HEK293 (cell line): ENCODE measurements around the gene NR1H3.

Experiments used
- CTCF ChIA-PET: fragments of 350-600 bp; formaldehyde crosslinking; extraction: SDS; loops from one replicate; lab custom pipeline; 2021; ENCODE audit warnings: antibody characterized with exemption; lab: Yijun Ruan, JAX
- POLR2A ChIA-PET: fragments of 300-600 bp; formaldehyde crosslinking; extraction: SDS; loops from one replicate; lab custom pipeline; 2020; ENCODE audit warnings: antibody characterized with exemption, inconsistent platforms; lab: Yijun Ruan, JAX
- H3K27ac ChIP-seq: fragments of 200-500 bp; sonication (Bioruptor generic); 2 replicates; pipeline ENCODE4 v1.5.1; 2014; ENCODE audit warnings: low read depth, low read length, control low read depth, inconsistent platforms; ENCODE audit errors: extremely low read depth
- H3K36me3 ChIP-seq, 2 experiments: fragments of 200-500 bp in 1 of 2; sonication (Bioruptor generic) in 1 of 2; 1 replicate in 1 of 2; 2 replicates in 1 of 2; pipeline ENCODE4 v1.5.1; 2014 to 2017; ENCODE audit warnings: inconsistent platforms in 2 of 2, low read length in 2 of 2; ENCODE audit not compliant: control insufficient read depth in 2 of 2, insufficient read depth in 1 of 2
- H3K4me1 ChIP-seq: fragments of 200-500 bp; sonication (Bioruptor generic); 2 replicates; pipeline ENCODE4 v1.5.1; 2014; ENCODE audit warnings: mild to moderate bottlenecking, low read length, inconsistent platforms; ENCODE audit not compliant: control insufficient read depth, insufficient read depth
- H3K4me3 ChIP-seq: 2 replicates; pipeline ENCODE4 v1.5.1; 2011; ENCODE audit warnings: low read depth, mild to moderate bottlenecking, control low read depth, low read length, moderate library complexity
- H3K9me3 ChIP-seq: fragments of 200-500 bp; sonication (Bioruptor generic); 2 replicates; pipeline ENCODE4 v1.5.1; 2014; ENCODE audit warnings: low read depth, low read length, inconsistent platforms; ENCODE audit not compliant: control insufficient read depth, insufficient read depth
- EGR2 ChIP-seq: fragments of 450-650 bp; formaldehyde crosslinking; IDR thresholded peaks from 2 replicates; pipeline ENCODE4 v1.5.1; 2016; ENCODE audit warnings: low read depth, missing biosample characterization, missing genetic modification characterization
- GLIS2 ChIP-seq: fragments of 450-650 bp; formaldehyde crosslinking; IDR thresholded peaks from 2 replicates; pipeline ENCODE4 v1.5.1; 2016; ENCODE audit warnings: missing biosample characterization, missing genetic modification characterization
- KLF7 ChIP-seq: fragments of 450-650 bp; formaldehyde crosslinking; IDR thresholded peaks from 2 replicates; pipeline ENCODE4 v1.5.1; 2016; ENCODE audit warnings: missing biosample characterization, missing genetic modification characterization, borderline replicate concordance
- PRDM1 ChIP-seq: fragments of 450-650 bp; formaldehyde crosslinking; IDR thresholded peaks from 2 replicates; pipeline ENCODE4; 2016; ENCODE audit warnings: missing biosample characterization, missing genetic modification characterization
- PRDM4 ChIP-seq: fragments of 450-650 bp; formaldehyde crosslinking; IDR thresholded peaks from 2 replicates; pipeline ENCODE4 v1.5.1; 2017; ENCODE audit warnings: missing biosample characterization, missing genetic modification characterization
- RBAK ChIP-seq: fragments of 450-650 bp; formaldehyde crosslinking; IDR thresholded peaks from 2 replicates; pipeline ENCODE4 v1.5.1; 2016; ENCODE audit warnings: missing biosample characterization, missing genetic modification characterization
- REST ChIP-seq: fragments of 450-650 bp; formaldehyde crosslinking; IDR thresholded peaks from 2 replicates; pipeline ENCODE4 v1.5.1; 2016; ENCODE audit warnings: missing biosample characterization, missing genetic modification characterization
- SALL2 ChIP-seq: fragments of 450-650 bp; formaldehyde crosslinking; IDR thresholded peaks from 2 replicates; pipeline ENCODE4 v1.5.0; 2017; ENCODE audit warnings: missing biosample characterization, mild to moderate bottlenecking, missing genetic modification characterization, borderline replicate concordance
- SETDB1 ChIP-seq: IDR thresholded peaks from one replicate; pipeline ENCODE4 v1.6.1; 2017; ENCODE audit warnings: mild to moderate bottlenecking, low read length, moderate library complexity, mixed read lengths; ENCODE audit not compliant: insufficient read length
- TCF7L2 ChIP-seq: IDR thresholded peaks from 2 replicates; pipeline ENCODE4 v1.6.1; 2011; ENCODE audit warnings: low read depth, mild to moderate bottlenecking, inconsistent platforms, low read length, moderate library complexity, borderline replicate concordance
- WT1 ChIP-seq: fragments of 450-650 bp; formaldehyde crosslinking; IDR thresholded peaks from 2 replicates; pipeline ENCODE4 v1.5.1; 2016; ENCODE audit warnings: missing biosample characterization, missing genetic modification characterization
- YY1 ChIP-seq: fragments of 450-650 bp; formaldehyde crosslinking; IDR thresholded peaks from 2 replicates; pipeline ENCODE4 v1.5.1; 2018; ENCODE audit warnings: missing biosample characterization, missing genetic modification characterization
- YY2 ChIP-seq: fragments of 450-650 bp; formaldehyde crosslinking; IDR thresholded peaks from 2 replicates; pipeline ENCODE4 v1.5.1; 2016; ENCODE audit warnings: missing biosample characterization, missing genetic modification characterization
- ZBTB7A ChIP-seq: fragments of 450-650 bp; formaldehyde crosslinking; IDR thresholded peaks from 2 replicates; pipeline ENCODE4 v1.5.1; 2016; ENCODE audit warnings: low read depth, missing biosample characterization, missing genetic modification characterization
- ZNF10 ChIP-seq: fragments of 450-650 bp; formaldehyde crosslinking; IDR thresholded peaks from 2 replicates; pipeline ENCODE4 v1.5.1; 2017; ENCODE audit warnings: missing biosample characterization, missing genetic modification characterization
- ZNF140 ChIP-seq: fragments of 450-650 bp; formaldehyde crosslinking; IDR thresholded peaks from 2 replicates; pipeline ENCODE4 v1.5.1; 2016; ENCODE audit warnings: missing biosample characterization, missing genetic modification characterization
- ZNF2 ChIP-seq: fragments of 450-650 bp; formaldehyde crosslinking; IDR thresholded peaks from 2 replicates; pipeline ENCODE4 v1.5.1; 2016; ENCODE audit warnings: missing biosample characterization, missing genetic modification characterization
- ZNF324 ChIP-seq: fragments of 450-650 bp; formaldehyde crosslinking; IDR thresholded peaks from 2 replicates; pipeline ENCODE4 v1.5.1; 2016; ENCODE audit warnings: missing biosample characterization, missing genetic modification characterization
- ZNF426 ChIP-seq: fragments of 450-650 bp; formaldehyde crosslinking; IDR thresholded peaks from 2 replicates; pipeline ENCODE4 v1.5.1; 2017; ENCODE audit warnings: missing biosample characterization, missing genetic modification characterization, mild to moderate bottlenecking, inconsistent platforms, moderate library complexity
- ZNF596 ChIP-seq: fragments of 450-650 bp; IDR thresholded peaks from 2 replicates; pipeline ENCODE4 v1.5.0; 2018; ENCODE audit warnings: missing biosample characterization, mild to moderate bottlenecking, missing genetic modification characterization, moderate library complexity
- ZNF624 ChIP-seq: fragments of 450-650 bp; formaldehyde crosslinking; IDR thresholded peaks from 2 replicates; pipeline ENCODE4 v1.5.1; 2017; ENCODE audit warnings: missing biosample characterization, missing genetic modification characterization
- ZNF658 ChIP-seq: fragments of 450-650 bp; formaldehyde crosslinking; IDR thresholded peaks from 2 replicates; pipeline ENCODE4; 2016; ENCODE audit warnings: missing biosample characterization, missing genetic modification characterization
- ZNF701 ChIP-seq: fragments of 450-650 bp; formaldehyde crosslinking; IDR thresholded peaks from 2 replicates; pipeline ENCODE4 v1.5.1; 2016; ENCODE audit warnings: missing biosample characterization, missing genetic modification characterization
- ZSCAN23 ChIP-seq: fragments of 450-650 bp; formaldehyde crosslinking; IDR thresholded peaks from 2 replicates; pipeline ENCODE4 v1.5.1; 2016; ENCODE audit warnings: missing biosample characterization, missing genetic modification characterization

NR1H3 gene

GRCh38 chr11:47229161-47229560 is 28.6 kb upstream of the NR1H3 start (continued):
- TF ChIP-seq REST (tag by site-specific recombination) (no peak), KLF7 (tag by site-specific recombination) (no peak), SETDB1 (no peak), ZNF2 (tag by site-specific recombination) (no peak), YY2 (tag by site-specific recombination) (no peak)

GRCh38 chr11:47233051-47233450 is 24.7 kb upstream of the NR1H3 start:
- CTCF ChIA-PET: interaction anchor here (0.6 to 1.0 kb wide), 4 partner anchors 12 to 122 kb away, joined by 3 to 4 read pairs (median 4); partner anchors contain the start of gene DDB2
- TF ChIP-seq PRDM4 (no peak), ZBTB7A (tag by site-specific recombination) (no peak), EGR2 (tag by site-specific recombination) (no peak), GLIS2 (tag by site-specific recombination) (no peak), SALL2 (no peak), RBAK (tag by site-specific recombination) (no peak), WT1 (no peak), PRDM1 (tag by site-specific recombination) (no peak), TCF7L2 (no peak), ZNF10 (no peak), ZNF658 (tag by site-specific recombination) (no peak), ZNF324 (tag by site-specific recombination) (no peak), ZSCAN23 (tag by site-specific recombination) (no peak), ZNF426 (tag by site-specific recombination) (no peak), ZNF624 (tag by site-specific recombination) (no peak), ZNF701 (no peak), YY1 (tag by site-specific recombination) (no peak), ZNF596 (tag by site-specific recombination) (no peak), ZNF140 (no peak)
- POLR2A ChIA-PET: interaction anchor here (0.7 to 6.8 kb wide), 5 partner anchors 9 to 19 kb away, joined by 3 to 61 read pairs (median 5); partner anchors contain the start of gene ACP2

More at GRCh38 chr11:47233051-47233450, 24.7 kb upstream of the NR1H3 start:
- no peaks in the 10 kb centered on the region for H3K9me3 ChIP-seq
- no peaks in the 10 kb centered on the region for H3K4me1 ChIP-seq
- no peak overlapping the region for H3K27ac ChIP-seq
- H3K36me3 ChIP-seq: peaks cover 25 to 91% of the 10 kb centered on the region in 2 experiments
- no peak overlapping the region for H3K4me3 ChIP-seq
